GM21723 (cell line): ENCODE measurements around the gene CISD3.
"Not testable (repeated sequence)": the region's sequence is repeated elsewhere in the genome, so short reads cannot be mapped to it uniquely, and the experiment has no call there.

Experiments used
- ATAC-seq: cut with Tn5 transposase; IDR thresholded peaks from one replicate; pipeline ENCODE4 v1.9.1; 2021; ENCODE audit warnings: mild to moderate bottlenecking, moderate library complexity; ENCODE audit not compliant: unreplicated experiment

CISD3 gene

DNA sequence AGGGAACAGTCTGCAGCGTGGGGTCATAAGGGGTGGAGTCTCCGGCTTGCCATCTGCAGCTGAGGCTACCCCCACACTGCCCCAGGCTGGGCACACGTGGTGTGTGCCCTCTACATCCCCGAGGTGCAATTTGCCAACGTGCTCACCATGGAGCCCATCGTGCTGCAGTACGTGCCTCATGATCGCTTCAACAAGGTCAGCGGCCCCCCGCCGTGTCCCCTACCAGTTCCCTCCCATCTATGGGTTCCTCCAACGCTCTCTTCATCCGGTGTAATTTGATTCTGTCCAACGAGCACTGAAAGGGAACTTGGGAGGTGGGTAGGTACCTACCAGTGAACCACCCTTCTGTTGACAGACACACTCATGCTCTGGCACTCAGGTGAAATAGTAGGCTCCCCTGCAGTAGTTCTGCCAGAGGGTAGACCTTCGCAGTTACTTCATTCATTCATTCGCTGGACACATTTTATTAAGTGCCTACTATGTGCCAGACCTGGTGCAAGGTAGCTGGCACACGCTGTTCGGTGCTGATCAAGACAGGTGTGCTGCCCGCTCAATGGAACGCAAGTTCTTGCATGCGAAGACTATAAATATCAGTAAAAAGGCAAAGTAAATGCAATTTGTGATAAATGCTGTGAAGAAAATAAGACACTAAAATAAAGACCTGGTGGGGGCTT is 22.3 kb upstream of the CISD3 start:
- ATAC-seq = no peak

GRCh38 chr17:38709104-38709820 is 20.9 kb upstream of the CISD3 start:
- no peak for ATAC-seq

GRCh38 chr17:38709864-38710603 is 20.1 kb upstream of the CISD3 start:
- ATAC-seq = no peak

DNA sequence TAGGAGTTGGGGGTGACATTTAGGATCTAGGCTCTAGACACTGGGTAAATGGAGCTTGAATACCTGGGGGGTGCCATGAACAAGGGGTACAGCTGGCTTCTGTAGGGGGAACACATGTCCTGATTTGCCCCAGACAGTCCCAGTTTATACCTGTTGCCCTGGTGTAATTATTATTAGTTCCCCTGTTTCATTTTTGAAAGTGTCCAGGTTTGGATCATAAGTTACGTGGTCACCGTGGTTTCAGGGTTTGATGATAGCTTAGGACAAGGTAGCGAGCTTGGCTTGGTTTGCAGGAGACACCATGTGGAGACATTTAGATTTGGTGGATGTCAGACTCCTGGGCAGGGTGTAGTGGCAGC is 19.6 kb upstream of the CISD3 start:
- no peak for ATAC-seq

DNA sequence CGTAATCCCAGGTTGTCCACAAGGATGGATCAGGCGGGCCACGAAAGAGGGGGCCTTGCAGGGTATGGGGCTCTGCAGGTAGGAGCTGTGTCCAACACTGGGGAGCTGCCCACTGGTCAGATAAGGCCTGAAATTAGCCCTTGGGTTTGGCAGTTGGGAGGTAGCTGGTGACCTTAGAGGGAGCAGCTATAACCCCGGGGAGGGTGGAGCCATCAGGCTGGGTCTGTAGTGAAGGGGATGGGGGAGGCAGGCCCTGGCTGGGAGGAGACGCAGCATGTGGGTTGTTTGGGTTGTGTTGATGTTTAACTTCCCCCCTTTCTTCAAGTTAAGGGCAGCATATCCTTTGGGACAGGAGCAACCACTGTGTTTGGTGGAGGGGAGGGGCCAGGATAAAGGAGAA is 19.2 kb upstream of the CISD3 start:
- no peak for ATAC-seq

DNA sequence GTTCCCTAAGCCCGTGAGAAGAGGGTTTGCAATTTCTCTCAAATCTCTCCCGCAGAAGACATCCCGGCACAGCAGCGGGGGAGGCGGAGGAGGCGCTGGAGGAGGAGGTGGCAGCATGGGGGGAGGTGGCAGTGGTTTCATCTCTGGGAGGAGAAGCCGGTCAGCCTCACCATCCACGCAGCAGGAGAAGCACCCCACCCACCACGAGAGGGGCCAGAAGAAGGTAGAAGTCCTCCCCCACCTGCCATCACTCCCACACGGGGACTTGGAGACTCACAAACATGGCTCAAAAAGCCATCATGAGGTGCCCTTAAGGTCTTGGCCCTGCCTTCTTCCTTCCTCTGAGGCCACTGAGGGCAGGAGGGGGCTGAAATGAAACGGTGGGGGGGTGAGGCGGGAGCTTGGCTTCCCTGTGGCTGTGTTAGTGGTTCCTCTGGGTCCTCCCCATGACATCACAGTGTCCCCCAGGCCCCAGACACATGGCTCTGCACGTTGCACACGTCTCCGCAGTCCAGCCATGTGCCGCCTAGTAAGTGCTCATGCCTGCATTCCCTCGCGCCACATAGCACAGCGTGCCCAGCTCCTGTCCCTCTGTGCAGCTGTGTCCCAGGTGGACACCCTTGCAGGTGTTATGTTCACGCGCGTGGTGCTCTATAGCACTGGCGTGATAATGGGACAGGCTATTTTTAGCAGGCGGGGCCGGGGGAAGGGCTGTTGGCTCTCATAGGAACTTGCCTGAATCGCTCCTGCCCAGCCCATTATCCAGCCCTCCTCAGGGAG is 18.2 kb upstream of the CISD3 start:
- no peak for ATAC-seq

DNA sequence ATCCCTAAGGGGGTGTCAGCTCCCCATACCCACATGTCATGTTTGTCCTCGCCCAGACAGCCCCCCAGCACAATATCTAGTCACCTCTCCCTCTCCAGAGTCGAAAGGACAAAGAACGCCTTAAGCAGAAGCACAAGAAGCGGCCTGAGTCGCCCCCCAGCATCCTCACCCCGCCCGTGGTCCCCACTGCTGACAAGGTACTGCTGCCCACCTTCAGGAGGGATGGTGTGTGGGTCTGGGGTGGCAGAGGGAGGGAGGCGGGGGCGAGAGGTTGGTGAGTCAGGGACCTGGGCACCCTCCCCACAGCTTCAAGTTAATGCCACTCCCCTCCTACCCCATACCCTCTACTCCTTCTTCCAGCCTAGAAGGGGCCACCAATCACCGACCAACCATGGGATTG is 17.5 kb upstream of the CISD3 start:
- ATAC-seq = no peak

DNA sequence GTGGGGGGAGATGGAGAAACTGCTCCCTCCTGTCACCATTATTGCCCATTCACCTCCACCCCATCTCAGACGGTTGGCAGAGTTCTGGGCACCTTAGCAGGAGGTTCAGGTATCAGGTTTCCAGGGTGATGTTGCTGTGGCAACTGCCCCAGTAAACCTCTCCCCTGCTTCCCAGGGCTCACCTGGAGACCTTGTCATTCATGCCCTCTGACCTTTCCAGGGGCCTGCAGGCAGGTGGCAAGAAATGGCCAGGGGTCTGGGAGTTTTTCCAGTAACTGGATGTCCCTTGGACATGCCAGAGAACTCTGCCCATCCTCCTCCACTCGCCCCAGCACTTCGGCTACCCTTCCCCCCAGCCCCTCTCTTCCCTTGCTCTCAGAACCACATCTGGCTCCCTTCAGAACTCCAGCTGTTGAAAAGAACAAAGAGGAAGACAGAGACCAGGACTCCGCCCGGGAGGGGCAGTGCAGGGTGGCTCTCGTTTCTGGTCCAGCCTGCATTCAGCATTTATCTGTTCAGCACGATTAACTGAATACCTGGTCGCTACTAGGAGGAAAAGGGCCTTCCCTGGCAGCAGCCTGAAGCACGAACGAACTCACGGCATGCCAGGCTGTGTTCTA is 16.6 kb upstream of the CISD3 start:
- ATAC-seq = no peak

DNA sequence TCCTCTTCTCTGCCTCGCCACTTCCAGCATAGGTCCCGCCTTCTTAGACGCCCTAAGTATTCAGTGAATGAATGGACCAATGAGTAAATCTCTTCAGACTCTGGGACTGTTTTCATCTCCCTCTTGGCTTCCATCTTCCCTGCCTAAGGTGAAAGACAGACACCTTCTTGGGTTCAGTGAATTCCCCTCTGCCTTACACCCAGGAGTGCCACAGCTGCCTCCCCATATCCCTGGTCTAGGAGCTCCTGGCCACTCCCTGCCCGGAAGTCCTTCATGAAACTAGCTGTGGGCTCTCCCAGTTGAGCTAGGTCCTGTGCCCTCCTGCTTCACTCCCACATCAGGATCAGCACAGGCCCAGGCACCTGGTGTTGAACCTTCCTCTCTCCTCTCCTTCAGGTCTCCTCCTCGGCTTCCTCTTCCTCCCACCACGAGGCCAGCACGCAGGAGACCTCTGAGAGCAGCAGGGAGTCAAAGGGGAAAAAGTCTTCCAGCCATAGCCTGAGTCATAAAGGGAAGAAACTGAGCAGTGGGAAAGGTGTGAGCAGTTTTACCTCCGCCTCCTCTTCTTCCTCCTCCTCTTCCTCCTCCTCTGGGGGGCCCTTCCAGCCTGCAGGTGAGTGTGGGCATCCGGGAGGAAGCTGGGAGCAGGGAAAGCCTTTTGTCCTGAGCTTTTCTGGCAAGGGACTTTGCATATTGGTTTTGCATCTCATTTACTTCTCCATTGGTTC is 14.8 kb upstream of the CISD3 start:
- ATAC-seq = no peak

GRCh38 chr17:38716368-38717005 is 13.7 kb upstream of the CISD3 start:
- ATAC-seq = no peak

DNA sequence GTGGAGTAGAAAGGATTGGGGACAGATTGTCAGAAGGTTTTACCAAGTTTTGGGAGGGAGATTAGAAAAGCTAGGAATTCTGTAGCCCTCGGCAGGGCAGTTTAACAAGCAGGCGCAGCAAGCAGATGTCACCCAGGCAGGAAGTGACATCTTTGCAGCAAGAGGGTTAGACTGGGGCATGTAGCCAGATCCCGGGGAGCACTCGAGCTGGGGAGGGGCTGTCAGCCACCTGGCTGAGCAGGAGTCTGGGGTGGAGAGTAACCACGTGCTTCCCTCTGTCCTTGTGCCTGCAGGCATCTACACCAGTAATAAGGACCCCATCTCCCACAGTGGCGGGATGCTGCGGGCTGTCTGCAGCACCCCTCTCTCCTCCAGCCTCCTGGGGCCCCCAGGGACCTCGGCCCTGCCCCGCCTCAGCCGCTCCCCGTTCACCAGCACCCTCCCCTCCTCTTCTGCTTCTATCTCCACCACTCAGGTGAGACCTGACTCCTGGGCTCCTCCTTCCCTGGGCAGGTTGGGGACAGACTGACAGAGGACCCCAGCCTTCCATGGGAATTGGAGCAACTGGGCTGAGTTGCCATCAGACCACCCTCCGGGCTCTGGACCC is 12.9 kb upstream of the CISD3 start:
- ATAC-seq = no peak

DNA sequence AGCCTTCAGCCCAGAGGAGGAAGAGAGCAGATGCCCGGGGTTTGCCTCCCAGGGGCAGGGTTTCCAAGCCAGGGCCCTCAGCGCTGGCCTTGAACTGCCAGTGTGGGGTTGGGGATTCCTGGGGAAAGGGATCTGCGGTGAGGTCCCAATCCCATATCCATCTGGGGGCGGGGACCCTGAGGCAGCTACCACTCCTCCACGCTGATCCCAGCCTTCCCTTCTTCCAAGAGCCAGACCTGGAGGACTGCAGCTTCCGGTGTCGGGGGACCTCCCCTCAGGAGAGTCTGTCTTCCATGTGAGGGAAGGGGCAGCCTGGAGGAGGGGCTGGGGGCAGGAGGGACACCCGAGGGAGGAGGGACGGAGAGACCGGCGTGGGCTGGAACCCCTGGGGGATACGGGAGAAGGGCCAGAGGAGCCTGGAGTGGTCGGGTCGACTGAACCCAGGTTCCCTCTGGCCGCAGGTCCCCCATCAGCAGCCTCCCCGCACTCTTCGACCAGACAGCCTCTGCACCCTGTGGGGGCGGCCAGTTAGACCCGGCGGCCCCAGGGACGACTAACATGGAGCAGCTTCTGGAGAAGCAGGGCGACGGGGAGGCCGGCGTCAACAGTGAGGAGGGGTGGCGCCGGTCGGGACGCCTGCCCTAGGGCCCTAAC is 10.7 kb upstream of the CISD3 start:
- ATAC-seq = no peak

DNA sequence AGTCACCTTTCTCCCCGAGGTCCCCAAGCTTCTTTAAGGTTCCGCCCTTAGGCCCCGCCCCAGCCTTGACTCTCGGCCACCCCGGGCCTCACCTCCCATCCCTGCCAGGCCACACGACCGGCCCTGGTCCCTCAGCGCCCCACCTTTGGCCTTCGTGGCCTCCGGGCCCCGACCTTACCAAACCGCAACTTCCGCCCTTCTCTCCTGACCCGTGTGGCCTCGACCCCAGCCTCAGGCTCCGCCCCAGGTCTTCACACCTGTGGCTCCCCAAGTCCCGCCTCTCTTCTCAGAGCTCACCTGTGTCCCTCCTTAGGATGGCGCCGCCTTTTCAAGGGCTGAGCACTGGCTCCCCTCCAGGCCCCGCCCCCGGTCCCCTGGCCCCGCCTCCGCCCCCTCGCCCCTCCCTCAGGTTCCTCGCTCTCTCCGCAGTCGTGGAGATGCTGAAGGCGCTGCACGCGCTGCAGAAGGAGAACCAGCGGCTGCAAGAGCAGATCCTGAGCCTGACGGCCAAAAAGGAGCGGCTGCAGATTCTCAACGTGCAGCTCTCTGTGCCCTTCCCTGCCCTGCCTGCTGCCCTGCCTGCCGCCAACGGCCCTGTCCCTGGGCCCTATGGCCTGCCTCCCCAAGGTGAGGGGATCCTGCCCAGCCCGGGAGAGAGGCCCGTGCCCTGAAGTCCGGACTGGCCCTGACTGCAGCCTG is 10.0 kb upstream of the CISD3 start:
- ATAC-seq = no peak

DNA sequence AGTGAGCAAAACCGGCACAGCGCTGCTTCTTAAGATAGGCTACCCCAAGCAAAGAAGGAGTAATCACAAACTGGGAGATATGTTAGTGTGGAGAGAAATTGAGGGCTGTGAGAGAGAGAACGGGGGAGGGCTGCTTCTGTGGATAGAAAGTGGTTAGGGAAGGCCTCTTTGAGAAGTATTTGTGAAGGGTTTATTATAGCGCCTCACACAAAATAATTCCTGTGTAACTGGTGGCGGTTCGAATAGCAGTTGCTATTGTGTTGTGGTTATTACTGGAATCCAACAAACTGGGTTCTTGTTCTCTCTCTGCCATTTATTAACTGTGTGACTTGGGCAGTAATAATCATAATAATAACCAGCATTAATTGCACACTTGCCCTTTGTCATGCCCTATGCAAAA is 9.2 kb upstream of the CISD3 start:
- no peak for ATAC-seq

- ATAC-seq = no peak
Measured at GRCh38 chr17:38721802-38722201, 8.3 kb upstream of the CISD3 start.

DNA sequence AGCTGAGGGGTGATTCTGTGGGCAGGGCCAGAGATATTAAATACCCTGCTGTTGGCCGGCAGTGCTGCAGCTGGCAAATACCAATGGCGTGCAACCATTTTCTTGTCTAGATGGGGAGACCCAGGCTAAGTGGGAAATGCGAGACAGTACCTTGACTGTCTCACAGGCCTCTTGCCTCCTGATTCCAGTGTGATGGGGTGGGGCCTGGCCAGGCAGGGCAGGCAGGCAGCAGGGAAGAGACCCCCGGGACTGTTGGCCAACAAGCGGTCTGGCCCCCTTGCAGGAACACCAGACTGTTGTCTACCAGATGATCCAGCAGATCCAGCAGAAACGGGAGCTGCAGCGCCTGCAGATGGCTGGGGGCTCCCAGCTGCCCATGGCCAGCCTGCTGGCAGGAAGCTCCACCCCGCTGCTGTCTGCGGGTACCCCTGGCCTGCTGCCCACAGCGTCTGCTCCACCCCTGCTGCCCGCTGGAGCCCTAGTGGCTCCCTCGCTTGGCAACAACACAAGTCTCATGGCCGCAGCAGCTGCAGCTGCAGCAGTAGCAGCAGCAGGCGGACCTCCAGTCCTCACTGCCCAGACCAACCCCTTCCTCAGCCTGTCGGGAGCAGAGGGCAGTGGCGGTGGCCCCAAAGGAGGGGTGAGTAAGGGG is 5.7 kb upstream of the CISD3 start:
- no peak for ATAC-seq

- no peak for ATAC-seq
Measured at GRCh38 chr17:38725066-38725465, 5.1 kb upstream of the CISD3 start.

DNA sequence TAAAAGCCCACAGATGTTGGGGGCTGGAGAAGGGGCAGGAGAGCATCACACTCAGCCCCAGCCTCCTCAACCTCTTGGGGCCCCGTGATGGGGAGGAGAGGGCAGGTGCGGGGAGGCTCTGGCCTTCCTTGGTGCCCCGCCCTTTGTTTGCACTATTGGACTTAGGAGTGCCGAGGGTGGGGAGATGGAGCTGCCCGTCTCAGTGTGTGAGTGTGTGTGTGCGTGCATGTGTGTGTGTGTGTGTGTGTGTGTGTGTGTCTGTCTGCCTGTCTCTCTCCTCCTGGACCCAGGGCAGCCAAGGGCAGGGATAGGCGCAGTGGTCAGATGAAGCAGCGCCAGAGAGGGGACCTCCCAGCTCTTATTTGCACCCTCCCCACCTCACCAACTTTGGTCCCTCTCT is 4.0 kb upstream of the CISD3 start:
- not testable (repeated sequence) for ATAC-seq
